ENCODE measurements around the gene PUSL1.

DNA sequence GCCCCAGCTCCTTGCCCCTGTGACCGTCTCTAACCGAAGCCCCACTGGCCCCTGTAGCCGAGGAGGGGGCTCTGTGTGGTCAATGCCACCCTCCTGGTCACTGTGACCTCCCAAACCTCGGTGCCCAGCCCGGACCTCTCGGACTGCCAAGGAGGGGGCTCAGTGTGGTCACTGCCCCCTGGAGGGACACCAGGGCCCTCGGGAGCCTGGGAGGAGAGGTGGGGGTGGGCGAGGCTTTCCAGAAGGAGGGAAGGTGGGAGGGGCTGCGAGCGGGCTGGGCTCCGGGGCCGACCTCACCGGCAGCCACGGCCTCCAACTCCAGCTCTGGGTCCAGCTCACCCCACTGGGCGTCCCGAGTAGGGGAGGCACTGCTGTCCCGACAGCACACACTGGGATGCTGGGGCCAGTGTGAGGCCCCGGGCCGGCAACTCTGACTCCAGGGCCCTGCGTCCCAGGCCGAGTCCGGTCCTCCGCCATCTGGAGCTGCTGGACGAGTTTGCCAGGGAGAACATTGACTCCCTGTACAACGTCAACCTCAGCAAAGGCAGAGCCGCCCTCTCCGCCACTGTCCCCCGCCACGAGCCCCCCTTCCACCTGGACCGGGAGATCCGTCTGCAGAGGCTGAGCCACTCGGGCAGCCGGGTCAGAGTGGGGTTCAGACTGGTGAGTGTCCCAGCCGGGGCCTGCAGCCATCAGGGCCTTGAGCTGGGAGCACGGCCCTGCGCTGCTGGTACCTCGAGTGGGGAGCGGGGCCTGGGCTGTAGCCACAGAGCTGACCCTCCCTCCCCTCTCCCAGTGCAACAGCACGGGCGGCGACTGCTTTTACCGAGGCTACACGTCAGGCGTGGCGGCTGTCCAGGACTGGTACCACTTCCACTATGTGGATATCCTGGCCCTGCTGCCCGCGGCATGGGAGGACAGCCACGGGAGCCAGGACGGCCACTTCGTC is 21.8 kb upstream of the PUSL1 start:
- TF ChIP-seq, protein P1, sequence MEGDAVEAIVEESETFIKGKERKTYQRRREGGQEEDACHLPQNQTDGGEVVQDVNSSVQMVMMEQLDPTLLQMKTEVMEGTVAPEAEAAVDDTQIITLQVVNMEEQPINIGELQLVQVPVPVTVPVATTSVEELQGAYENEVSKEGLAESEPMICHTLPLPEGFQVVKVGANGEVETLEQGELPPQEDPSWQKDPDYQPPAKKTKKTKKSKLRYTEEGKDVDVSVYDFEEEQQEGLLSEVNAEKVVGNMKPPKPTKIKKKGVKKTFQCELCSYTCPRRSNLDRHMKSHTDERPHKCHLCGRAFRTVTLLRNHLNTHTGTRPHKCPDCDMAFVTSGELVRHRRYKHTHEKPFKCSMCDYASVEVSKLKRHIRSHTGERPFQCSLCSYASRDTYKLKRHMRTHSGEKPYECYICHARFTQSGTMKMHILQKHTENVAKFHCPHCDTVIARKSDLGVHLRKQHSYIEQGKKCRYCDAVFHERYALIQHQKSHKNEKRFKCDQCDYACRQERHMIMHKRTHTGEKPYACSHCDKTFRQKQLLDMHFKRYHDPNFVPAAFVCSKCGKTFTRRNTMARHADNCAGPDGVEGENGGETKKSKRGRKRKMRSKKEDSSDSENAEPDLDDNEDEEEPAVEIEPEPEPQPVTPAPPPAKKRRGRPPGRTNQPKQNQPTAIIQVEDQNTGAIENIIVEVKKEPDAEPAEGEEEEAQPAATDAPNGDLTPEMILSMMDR (conservative IDR thresholded peaks at IDR 0.05) = no peak
- TF ChIP-seq EZH2 (IDR thresholded peaks at IDR 0.05; ENCODE audit: low read depth) = no peak
